HG03442 (cell line): Measurements from ENCODE around the gene SFT2D1.
"Not testable (repeated sequence)": the region's sequence is repeated elsewhere in the genome, so short reads cannot be mapped to it uniquely, and the experiment has no call there.

Source experiments
- ATAC-seq: cut with Tn5 transposase; IDR thresholded peaks from one replicate; pipeline ENCODE4 v1.9.1; 2021; ENCODE audit warnings: mild to moderate bottlenecking, moderate library complexity; ENCODE audit not compliant: unreplicated experiment

The SFT2D1 gene

DNA sequence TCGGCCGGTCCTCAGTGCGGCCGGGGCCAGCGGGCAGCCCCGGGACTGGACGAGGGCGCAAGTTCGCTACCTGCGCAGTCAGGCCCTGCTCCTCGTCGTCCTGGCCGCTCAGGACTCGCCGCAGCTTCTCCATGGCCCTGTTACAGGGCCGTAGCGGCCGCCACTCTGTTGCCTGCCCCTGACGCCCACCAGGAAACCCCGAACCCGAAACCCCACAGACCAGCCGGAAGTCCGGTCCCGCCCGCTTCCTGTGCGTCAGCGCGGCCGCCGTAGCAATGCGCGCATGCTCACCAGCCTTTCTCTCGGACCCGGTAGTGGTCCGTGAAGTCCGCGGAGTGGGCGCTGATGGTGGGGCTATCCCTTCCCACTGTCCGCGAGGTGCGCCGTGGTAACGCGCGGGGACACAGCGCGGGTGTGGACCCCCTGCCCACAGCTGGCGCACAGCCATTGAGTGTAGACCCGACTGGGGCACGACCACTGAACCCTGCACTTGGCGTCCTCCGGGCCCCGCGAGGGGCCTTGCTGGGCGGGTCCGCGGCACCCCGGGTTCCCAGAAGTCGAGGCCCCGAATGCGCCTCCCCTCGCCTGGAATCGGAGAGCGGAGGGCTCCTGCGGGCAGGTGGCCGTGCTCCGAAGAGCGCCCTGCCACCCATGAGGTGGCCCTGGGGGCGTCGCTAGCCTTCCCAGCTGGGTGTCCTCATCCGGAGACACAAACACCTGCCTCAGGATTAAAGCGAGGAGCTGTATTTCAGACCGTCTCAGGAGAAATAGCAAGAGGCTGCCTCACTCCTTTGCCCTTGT is at the start of gene SFT2D1:
Gene SFT2D1 (minus strand): TSS at position 197 of the 801 bp plus-strand sequence. CDS start 64 bp downstream, at position 133.
- peak; percentile 90 for ATAC-seq

DNA sequence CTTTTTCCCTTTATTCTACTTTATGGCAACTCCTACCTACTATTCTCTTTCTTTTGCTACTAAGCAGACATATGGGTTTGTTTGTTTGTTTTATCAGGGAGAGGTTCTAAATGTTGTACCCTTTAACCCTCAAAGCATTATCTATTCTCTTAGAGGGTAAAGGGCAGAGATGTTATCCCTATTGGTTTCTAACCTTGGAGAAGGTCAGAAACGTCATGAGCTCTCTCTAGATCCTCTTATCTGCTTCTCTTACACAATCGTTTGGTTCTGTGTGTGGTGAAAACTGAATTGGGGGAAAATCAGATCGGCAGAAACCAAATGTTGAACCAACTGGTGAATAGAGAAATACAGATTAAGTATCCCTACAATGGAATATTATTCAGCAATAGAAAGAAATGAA is 46.8 kb upstream of the SFT2D1 start:
- no peak for ATAC-seq

- no peak for ATAC-seq
These were observed 46.1 kb upstream of the SFT2D1 start for GRCh38 chr6:166388290-166389004.

DNA sequence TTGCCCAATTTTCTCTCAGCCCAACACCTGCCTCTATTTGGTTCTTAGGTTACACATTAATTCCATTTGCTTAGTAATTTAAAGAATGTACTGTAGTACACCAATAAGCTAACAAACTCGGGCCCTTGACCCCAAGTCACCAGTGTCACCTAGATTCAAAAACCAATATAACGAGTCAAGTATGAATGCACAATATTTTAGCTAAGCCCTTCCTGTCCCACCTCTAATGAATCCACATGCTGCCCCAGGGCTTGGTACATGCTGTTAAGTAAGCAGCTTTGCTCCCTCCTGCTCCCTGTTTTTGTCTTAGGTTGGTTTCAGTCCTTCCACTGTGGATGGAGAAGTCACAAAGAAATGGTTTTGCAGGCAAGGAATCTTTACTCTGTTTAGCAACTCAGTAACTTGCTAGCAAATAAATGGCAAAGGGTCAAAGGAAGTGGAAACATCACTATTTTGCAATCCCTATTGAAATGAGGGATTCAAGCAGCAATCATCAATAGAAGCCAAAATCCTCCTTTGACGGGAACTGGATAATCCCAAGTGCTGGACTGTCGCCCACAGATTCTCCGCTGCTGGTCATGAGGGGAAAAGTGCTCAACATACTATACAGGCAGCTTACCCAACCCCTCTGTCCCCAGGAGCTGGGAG is 45.4 kb upstream of the SFT2D1 start:
- ATAC-seq = no peak

GRCh38 chr6:166387098-166387497 is 44.8 kb upstream of the SFT2D1 start:
- ATAC-seq = not testable (repeated sequence)

DNA sequence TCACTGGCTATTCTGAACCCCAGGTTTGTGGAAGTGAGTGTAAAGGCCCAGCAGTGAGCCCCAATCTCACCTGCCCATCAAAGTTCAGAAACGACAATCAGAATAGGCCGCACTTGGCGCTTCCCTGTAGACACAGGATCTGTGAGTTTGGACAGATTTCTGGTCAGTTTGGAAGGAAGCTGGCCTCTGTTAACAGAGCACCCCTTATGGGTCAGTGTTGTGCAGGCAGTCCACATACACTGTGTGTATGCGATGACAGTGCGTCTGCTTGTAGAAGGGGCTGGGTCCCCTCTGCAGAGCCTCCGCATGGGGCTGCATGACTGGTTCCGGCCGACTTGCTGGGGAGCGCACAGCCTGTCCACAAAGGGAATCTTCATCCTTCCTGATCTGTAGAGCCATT is 43.8 kb upstream of the SFT2D1 start:
- no peak for ATAC-seq

DNA sequence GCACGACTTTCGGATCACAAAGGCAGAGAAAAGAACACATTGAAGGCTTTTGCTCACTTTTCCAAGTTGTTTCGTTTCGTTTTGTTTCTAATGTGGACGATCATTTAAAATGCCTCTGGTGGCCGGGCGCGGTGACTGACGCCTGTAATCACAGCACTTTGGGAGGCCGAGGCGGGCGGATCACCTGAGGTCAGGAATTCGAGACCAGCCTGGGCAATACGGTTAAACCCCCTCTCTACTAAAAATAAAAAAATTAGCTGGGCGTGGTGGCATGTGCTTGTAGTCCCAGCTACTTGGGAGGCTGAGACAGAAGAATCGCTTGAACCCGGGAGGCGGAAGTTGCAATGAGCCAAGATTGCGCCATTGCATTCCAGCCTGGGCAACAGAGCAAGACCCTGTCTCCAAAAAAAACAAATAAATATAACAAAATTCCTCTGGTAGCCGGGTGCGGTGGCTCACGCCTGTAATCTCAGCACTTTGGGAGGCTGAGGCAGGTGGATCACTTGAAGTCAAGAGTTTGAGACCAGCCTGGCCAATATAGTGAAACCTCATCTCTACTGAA is 41.5 kb upstream of the SFT2D1 start:
- not testable (repeated sequence) for ATAC-seq

GRCh38 chr6:166382933-166383801 is 40.8 kb upstream of the SFT2D1 start, which contains the start of gene MPC1:
Gene MPC1 (minus strand): TSS chr6:166382940. CDS start chr6:166382876, 64 bp downstream.
- peak; percentile 86 for ATAC-seq

- peak; percentile 7 for ATAC-seq
These were observed 40.2 kb upstream of the SFT2D1 start for GRCh38 chr6:166382500-166382932.

GRCh38 chr6:166381733-166382499 is 39.6 kb upstream of the SFT2D1 start:
- peak; percentile 39 for ATAC-seq

DNA sequence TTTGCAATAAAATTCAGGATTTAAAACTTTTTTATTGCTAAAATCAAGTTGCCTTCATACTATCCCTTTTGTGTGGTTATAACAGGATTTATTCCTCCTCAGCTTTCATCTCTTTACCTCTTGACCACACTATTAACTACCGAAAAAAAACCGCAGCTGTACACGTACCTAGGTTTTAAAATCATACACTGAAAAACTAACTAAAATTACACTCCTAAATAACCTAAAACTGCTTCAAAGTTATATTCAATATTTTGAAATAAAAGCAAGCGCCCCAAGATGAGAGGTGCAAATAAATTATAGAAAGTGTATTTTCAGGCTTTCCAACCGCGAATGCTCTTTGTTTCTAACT is 39.0 kb upstream of the SFT2D1 start:
- no peak for ATAC-seq

- ATAC-seq = no peak
These were observed 37.5 kb upstream of the SFT2D1 start for GRCh38 chr6:166379800-166380199.

DNA sequence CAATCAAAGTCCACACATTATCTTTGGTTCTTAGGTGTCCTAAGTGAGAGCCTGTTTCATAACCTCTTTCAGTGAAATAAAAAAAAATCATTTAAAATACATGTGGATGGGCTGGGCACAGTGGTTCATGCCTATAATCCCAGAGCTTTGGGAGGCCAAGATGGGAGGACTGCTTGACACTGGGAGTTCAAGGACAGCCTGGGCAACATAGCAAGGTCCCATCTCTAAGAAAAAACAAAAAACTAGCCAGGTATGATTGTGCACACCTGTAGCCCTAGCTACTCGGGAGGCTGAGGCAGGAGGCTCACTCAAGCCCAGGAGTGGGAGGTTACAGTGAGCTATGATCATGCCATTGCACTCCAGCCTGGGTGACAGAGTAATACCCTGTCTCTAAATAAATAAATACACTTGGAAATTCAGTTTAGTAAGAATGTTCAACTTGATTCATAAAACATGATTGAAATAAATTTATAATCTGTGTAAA is 36.8 kb upstream of the SFT2D1 start:
- ATAC-seq = no peak

- no peak for ATAC-seq
These were observed 35.4 kb upstream of the SFT2D1 start for GRCh38 chr6:166377721-166378120.

DNA sequence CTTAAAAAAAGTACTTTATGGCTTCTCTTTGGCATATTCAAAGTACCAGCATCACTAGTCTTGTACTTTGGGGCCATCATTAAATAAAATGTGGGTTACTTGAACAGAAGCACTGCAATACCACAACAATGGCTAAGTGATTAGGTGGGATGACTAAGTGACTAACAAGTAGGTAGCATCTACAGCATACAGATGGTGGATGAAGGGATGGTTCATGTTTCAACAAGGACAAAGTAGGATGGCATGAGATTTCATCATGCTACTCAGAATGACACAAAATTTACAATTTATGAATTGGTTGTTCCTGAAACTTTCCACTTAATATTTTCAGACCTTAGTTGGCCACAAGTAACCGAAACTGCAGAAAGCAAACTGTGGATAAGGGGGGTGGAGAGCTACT is 32.7 kb upstream of the SFT2D1 start:
- no peak for ATAC-seq

- no peak for ATAC-seq
These were observed 28.1 kb upstream of the SFT2D1 start for GRCh38 chr6:166370489-166370888.

GRCh38 chr6:166369782-166370181 is 27.4 kb upstream of the SFT2D1 start:
- no peak for ATAC-seq

DNA sequence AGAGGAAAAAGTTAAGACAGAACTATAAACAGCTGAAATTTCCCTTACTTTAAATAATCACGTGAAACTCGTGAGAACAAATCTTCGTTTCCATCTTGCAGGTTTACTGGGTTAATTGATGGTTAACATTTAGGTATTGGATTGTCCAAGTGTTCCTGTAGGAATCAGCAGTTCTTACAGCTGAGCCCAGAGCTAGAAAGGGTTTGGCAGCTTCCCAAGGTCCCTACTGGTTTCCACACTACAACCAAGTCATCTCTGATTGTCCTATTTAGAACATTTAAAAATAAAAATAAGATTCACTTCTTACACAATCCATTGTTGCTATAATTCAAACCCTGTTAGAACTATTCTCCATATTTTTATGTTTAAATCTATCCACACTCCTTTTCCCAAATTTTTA is 24.6 kb upstream of the SFT2D1 start:
- ATAC-seq = no peak

- peak; percentile 79 for ATAC-seq
These were observed 23.5 kb upstream of the SFT2D1 start for GRCh38 chr6:166365806-166366205.
